ENCODE measurements around the gene TBCEL. TPM values are rescaled to one million over a fixed set of nuclear protein-coding genes. Genes with fewer than 3 reads are reported as not detected.

The TBCEL gene
- total RNA-seq, 4 donors from 2014 or later: 17.1 to 24.7 (median 20.6) TPM

DNA sequence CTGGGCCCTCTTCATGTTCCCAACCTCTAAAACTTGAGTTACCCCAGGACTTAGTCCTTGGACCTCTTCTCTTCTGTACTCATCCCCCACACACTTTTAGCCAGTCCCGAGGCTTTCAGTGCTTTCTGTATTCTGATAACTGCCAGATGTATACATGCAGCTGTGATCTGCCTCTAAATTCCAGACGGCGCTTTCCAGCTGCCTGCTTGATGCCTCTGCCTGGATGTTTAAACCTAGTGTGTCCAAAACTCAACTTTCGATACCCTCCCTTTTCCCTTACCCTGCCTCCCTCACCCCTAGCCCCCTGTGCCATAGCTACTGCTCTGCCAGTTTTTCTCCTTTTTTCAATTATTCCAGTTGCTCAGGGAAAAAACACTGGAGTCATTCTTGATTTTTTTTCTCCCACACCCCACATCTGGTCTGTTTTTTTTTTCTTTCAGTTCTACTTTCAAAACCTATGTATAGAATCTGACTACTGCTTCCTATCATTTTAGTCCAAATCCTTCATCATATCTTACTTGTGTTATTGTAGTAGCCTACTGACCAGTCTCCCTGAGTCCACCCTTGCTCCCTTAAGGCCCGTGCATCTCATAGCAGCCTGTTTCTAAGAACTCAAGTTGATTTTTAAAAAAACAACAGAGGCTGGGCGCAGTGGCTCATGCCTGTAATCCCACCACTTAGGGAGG is 44.2 kb downstream of the TBCEL start:
- no peak for DNase-seq (ENCODE audit: low spot score in 2 of 2)
- TF ChIP-seq POLR2A (IDR thresholded peaks at IDR 0.05): no peak
- TF ChIP-seq EP300 (IDR thresholded peaks at IDR 0.05): no peak
- Histone ChIP-seq H3K9me3 (no peaks in the 10 kb centered on the region), H3K27ac (no peak overlapping the region), H3K4me1 (peaks cover 0 to 20% (median 5%) of the 10 kb centered on the region in 4 donors), H3K36me3 (peaks cover 0 to 57% (median 0%) of the 10 kb centered on the region in 3 donors), H3K27me3 (no peaks in the 10 kb centered on the region), H3K4me3 (no peak overlapping the region)
- 71 to 78% methylated on average over 6 of the region's 6 CpGs for WGBS, 2 donors

DNA sequence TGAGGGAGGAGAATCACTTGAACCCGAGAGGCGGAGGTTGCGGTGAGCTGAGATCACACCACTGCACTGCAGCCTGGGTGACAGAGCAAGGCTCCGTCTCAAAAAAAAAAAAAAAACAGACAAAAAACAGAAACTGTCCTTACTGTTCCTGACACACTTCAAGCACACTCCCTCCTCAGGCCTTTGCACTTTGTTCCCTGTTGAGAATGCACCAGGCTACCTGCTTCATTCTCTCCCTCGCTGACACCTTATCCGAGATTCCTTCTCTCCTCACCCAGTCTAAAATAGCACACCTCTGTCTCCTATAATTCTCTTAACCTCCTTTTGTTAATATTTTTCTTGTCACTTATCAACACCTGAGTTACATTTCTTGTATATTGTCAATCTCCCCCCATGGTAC is 44.9 kb downstream of the TBCEL start:
- 93% methylated on average over 6 of the region's 6 CpGs for WGBS, 2 donors
- Histone ChIP-seq H3K36me3 (peaks cover 0 to 50% (median 0%) of the 10 kb centered on the region in 3 donors), H3K27me3 (no peaks in the 10 kb centered on the region), H3K27ac (no peak overlapping the region), H3K4me3 (no peak overlapping the region), H3K9me3 (no peaks in the 10 kb centered on the region), H3K4me1 (peaks cover 0 to 20% (median 5%) of the 10 kb centered on the region in 4 donors)
- TF ChIP-seq, protein P1, sequence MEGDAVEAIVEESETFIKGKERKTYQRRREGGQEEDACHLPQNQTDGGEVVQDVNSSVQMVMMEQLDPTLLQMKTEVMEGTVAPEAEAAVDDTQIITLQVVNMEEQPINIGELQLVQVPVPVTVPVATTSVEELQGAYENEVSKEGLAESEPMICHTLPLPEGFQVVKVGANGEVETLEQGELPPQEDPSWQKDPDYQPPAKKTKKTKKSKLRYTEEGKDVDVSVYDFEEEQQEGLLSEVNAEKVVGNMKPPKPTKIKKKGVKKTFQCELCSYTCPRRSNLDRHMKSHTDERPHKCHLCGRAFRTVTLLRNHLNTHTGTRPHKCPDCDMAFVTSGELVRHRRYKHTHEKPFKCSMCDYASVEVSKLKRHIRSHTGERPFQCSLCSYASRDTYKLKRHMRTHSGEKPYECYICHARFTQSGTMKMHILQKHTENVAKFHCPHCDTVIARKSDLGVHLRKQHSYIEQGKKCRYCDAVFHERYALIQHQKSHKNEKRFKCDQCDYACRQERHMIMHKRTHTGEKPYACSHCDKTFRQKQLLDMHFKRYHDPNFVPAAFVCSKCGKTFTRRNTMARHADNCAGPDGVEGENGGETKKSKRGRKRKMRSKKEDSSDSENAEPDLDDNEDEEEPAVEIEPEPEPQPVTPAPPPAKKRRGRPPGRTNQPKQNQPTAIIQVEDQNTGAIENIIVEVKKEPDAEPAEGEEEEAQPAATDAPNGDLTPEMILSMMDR (IDR thresholded peaks at IDR 0.05): no peak
- no peak for TF ChIP-seq POLR2A (IDR thresholded peaks at IDR 0.05)
- no peak for TF ChIP-seq EP300 (IDR thresholded peaks at IDR 0.05)
- DNase-seq (ENCODE audit: low spot score in 2 of 2): no peak

DNA sequence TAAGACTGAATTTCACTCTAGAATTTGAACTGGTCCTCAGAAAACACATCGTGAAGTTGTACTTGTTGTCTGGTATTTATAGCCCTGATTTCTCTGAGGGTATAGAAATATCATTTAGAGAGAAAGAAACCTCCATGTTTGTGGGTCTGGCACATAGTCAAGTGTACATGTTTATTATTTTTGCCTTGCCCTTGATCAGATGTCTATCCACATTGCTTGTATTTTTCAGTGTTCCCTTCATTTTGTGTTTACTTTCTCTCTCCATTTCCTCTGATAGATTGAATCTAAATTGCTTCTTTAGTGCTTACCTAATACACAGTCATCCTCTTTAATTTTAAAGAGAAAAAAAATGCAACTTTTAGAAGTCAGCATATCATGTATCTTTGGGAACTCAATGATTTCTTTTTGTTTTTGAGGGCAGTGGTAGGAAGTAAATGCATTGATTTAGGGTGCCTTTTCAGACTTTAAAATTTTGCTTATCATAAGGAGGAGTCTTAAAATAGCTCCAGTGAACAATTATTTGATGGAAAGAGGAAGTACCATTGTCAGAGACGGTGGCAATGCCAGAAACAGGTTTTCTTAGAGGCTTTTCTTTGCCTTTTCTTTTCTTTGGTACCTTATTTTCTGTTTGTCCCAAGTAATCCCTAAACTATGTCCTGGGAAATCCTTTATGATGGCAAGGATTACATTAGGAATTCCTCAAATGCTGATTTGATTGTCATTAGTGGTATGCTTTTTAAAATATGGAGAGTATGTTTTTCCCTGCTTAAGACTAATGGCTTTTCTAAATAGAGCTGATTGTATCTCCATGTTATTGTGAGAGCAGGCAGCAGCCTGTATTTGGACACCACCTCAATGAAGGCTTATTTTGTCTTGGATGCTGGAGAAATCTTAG is 47.3 kb downstream of the TBCEL start:
- TF ChIP-seq POLR2A (IDR thresholded peaks at IDR 0.05) (no peak), EP300 (IDR thresholded peaks at IDR 0.05) (no peak)
- TF ChIP-seq, protein P1 (IDR thresholded peaks at IDR 0.05): no peak
- H3K4me3 ChIP-seq: no peak overlapping the region
- 35 to 50% methylated on average over 2 of the region's 2 CpGs for WGBS, 2 donors
- H3K27me3 ChIP-seq: no peaks in the 10 kb centered on the region
- peaks cover 0 to 20% (median 5%) of the 10 kb centered on the region in 4 donors for H3K4me1 ChIP-seq
- H3K36me3 ChIP-seq: peaks cover 0 to 38% (median 0%) of the 10 kb centered on the region in 3 donors
- DNase-seq (ENCODE audit: low spot score in 2 of 2): no peak
- H3K27ac ChIP-seq: peak overlapping the region in 1 of 4 donors; percentile 58
- no peaks in the 10 kb centered on the region for H3K9me3 ChIP-seq

DNA sequence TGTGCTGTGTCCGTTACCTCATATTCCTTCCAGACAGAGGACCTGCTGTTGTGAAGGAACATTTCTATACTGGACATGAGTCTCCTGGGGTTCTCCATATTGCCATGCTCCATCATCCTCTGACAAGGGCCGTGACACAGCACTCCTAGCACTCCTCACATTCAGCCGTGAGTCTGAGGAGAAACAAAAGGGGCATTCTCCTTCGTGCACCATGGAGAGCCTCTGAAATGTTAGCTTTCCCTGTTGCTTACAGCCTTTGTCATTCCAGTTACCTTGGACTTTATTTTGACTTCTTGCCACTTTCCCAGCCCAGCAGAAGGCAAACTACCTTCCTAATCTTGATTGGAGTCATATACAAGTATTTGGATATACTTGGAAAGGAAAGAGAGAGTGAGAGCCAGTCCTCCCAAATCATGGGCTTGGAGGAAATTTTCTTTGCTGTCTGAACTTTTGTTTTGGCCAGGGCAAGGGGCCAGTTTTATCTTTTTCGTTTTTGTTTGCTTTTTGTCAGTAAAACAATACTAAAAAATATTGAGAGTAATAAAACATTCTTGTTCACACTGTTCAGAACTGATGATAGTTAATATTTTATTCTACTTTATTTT is 48.0 kb downstream of the TBCEL start:
- Histone ChIP-seq H3K9me3 (no peaks in the 10 kb centered on the region), H3K27me3 (no peaks in the 10 kb centered on the region), H3K36me3 (peaks cover 0 to 35% (median 0%) of the 10 kb centered on the region in 3 donors), H3K4me1 (peaks cover 0 to 20% (median 5%) of the 10 kb centered on the region in 4 donors), H3K27ac (peak overlapping the region in 2 of 4 donors; percentile 25 to 58), H3K4me3 (no peak overlapping the region)
- TF ChIP-seq EP300 (IDR thresholded peaks at IDR 0.05) (no peak), POLR2A (IDR thresholded peaks at IDR 0.05) (no peak)
- TF ChIP-seq, protein P1 (IDR thresholded peaks at IDR 0.05): no peak
- WGBS, 2 donors: 33 to 40% methylated on average over 5 of the region's 5 CpGs
- DNase-seq (ENCODE audit: low spot score in 2 of 2): no peak

DNA sequence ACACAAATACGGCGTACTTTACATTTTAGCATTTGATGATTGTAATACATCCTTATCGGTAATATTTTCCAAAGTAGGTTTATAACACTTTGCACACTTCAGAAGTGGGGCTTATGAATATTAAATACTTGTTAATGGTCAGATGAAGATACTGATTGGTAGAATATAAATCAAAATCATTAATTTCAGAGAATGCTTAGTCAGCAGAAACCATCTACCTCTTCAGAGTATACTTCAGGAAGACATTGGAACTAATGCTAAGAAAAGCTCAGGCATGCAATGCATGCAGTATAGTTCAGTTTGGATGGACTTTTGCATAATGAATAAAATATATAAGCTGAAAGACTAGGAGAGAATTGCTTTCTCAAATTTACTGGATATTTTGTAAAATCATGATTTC is 57.4 kb downstream of the TBCEL start:
- Histone ChIP-seq H3K4me3 (no peak overlapping the region), H3K36me3 (peaks cover 0 to 22% (median 0%) of the 10 kb centered on the region in 3 donors), H3K4me1 (no peaks in the 10 kb centered on the region), H3K9me3 (no peaks in the 10 kb centered on the region), H3K27me3 (no peaks in the 10 kb centered on the region), H3K27ac (no peak overlapping the region)
- DNase-seq (ENCODE audit: low spot score in 2 of 2): no peak
- TF ChIP-seq EP300 (IDR thresholded peaks at IDR 0.05): no peak
- TF ChIP-seq POLR2A (IDR thresholded peaks at IDR 0.05): no peak
- TF ChIP-seq, protein P1 (IDR thresholded peaks at IDR 0.05): no peak
- 92 to 93% methylated on average over 3 of the region's 3 CpGs for WGBS, 2 donors
